Measurements from ENCODE around the gene TGFB1I1. TPM values are rescaled to one million over a fixed set of nuclear protein-coding genes. Genes with fewer than 3 reads are reported as not detected.
"Not testable (repeated sequence)": the region's sequence is repeated elsewhere in the genome, so short reads cannot be mapped to it uniquely, and the experiment has no call there.

TGFB1I1 gene
- total and polyA plus RNA-seq, 2 donors (not counting 1 experiment from before 2014, with no cell fraction given), result 0.16 to 4.0 TPM

GRCh38 chr16:31522071-31522470 lies 50.1 kb downstream of the TGFB1I1 start:
- no peak overlapping the region for H3K9ac ChIP-seq (ENCODE audit: low read length)
- H3K4me3 ChIP-seq (ENCODE audit: control extremely low read depth in 1 of 5, extremely low read depth in 1 of 5, insufficient read depth in 1 of 5, low read depth in 2 of 5, low read length in 4 of 5), result no peak overlapping the region
- H3K9me3 ChIP-seq (ENCODE audit: control extremely low read depth in 1 of 3, control insufficient read depth in 2 of 3, insufficient read depth in 1 of 3, low read length in 2 of 3), result peaks cover 0 to 2% (median 0%) of the 10 kb centered on the region in 3 donors
- 100% methylated on average over 2 of the region's 6 CpGs for WGBS (ENCODE audit: insufficient coverage)
- TF ChIP-seq CTCF (IDR thresholded peaks at IDR 0.05), result no peak
- no peak for TF ChIP-seq EZH2 (IDR thresholded peaks at IDR 0.05; ENCODE audit: borderline replicate concordance, insufficient read depth, low read depth, low read length, poor library complexity, severe bottlenecking)
- Mint-ChIP-seq H3K4me1 (no peaks in the 10 kb centered on the region), H3K4me3 (no peak overlapping the region), H3K27me3 (peaks cover 9% of the 10 kb centered on the region), H3K9me3 (ENCODE audit: insufficient read depth) (no peaks in the 10 kb centered on the region), H3K27ac (no peak overlapping the region)
- intact Hi-C loops (cut with micrococcal nuclease), result no loop called here
- no peak for ATAC-seq (ENCODE audit: low read depth)
- H3K27ac ChIP-seq (ENCODE audit: low read length in 2 of 2), result no peak overlapping the region
- H3K4me1 ChIP-seq (ENCODE audit: control insufficient read depth in 2 of 2, insufficient read depth in 2 of 2, low read length in 2 of 2), result no peaks in the 10 kb centered on the region
- no peaks in the 10 kb centered on the region for H3K79me2 ChIP-seq (ENCODE audit: control insufficient read depth, insufficient read depth, low read length)
- ChIA-PET POLR2A (no interaction called here), CTCF (interaction anchor here (1.3 kb wide), 1 partner anchor 13 kb away, joined by 3 read pairs; no protein-coding TSS in a partner anchor)
- no peak for DNase-seq
- no peaks in the 10 kb centered on the region for H3K27me3 ChIP-seq (replicated peaks in 1 of 4; ENCODE audit: control extremely low read depth in 1 of 4, control insufficient read depth in 3 of 4, insufficient read depth in 4 of 4, low read length in 3 of 4)
- no peak overlapping the region for H2AFZ ChIP-seq (ENCODE audit: insufficient read depth, low read depth, low read length, poor library complexity, severe bottlenecking)
- H3K36me3 ChIP-seq (replicated peaks in 1 of 2; ENCODE audit: control extremely low read depth in 1 of 2, control insufficient read depth in 1 of 2, extremely low read depth in 1 of 2, insufficient read depth in 2 of 2, low read length in 1 of 2), result no peaks in the 10 kb centered on the region
- no peak overlapping the region for H3K4me2 ChIP-seq (replicated peaks; ENCODE audit: low read depth, low read length, poor library complexity, severe bottlenecking)
- no peaks in the 10 kb centered on the region for H4K20me1 ChIP-seq (ENCODE audit: control insufficient read depth, insufficient read depth, low read length, poor library complexity, severe bottlenecking)

DNA sequence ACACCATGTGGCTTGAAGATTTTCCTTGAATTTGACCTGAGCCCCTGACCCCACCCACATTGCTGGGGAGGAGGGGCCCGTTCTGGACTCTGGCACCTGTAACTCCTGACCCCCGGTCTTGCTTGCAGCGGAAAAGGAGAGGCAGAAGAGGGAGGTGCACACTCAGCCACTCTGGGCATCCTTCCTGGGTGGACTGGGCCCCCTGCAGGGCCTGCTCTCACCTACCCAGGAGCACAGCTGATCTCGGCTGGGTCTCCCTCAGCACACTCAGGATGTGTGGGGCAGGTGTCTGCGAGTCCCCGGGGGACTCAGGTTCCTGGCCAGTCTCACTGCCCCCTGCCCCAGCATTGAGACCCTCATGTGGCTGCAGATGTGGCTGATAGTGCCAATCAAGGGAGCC lies 51.8 kb downstream of the TGFB1I1 start:
- DNase-seq; H3K79me2 ChIP-seq (ENCODE audit: control insufficient read depth, insufficient read depth, low read length); H3K4me2 ChIP-seq (replicated peaks; ENCODE audit: low read depth, low read length, poor library complexity, severe bottlenecking); H3K27ac Mint-ChIP-seq; H3K4me3 Mint-ChIP-seq; H3K36me3 ChIP-seq (replicated peaks in 1 of 2; ENCODE audit: control extremely low read depth in 1 of 2, control insufficient read depth in 1 of 2, extremely low read depth in 1 of 2, insufficient read depth in 2 of 2, low read length in 1 of 2); H3K9me3 Mint-ChIP-seq (ENCODE audit: insufficient read depth); H3K9me3 ChIP-seq (ENCODE audit: control extremely low read depth in 1 of 3, control insufficient read depth in 2 of 3, insufficient read depth in 1 of 3, low read length in 2 of 3); H3K4me1 Mint-ChIP-seq; intact Hi-C loops (cut with micrococcal nuclease); POLR2A ChIA-PET; ATAC-seq (ENCODE audit: low read depth); H3K27ac ChIP-seq (ENCODE audit: low read length in 2 of 2); H3K4me3 ChIP-seq (ENCODE audit: control extremely low read depth in 1 of 5, extremely low read depth in 1 of 5, insufficient read depth in 1 of 5, low read depth in 2 of 5, low read length in 4 of 5); H3K9ac ChIP-seq (ENCODE audit: low read length); H2AFZ ChIP-seq (ENCODE audit: insufficient read depth, low read depth, low read length, poor library complexity, severe bottlenecking); CTCF ChIA-PET; H4K20me1 ChIP-seq (ENCODE audit: control insufficient read depth, insufficient read depth, low read length, poor library complexity, severe bottlenecking): not testable (repeated sequence)
- no CpG with 5 or more reads among the region's 6 CpGs for WGBS (ENCODE audit: insufficient coverage)
- H3K27me3 ChIP-seq (replicated peaks in 1 of 4; ENCODE audit: control extremely low read depth in 1 of 4, control insufficient read depth in 3 of 4, insufficient read depth in 4 of 4, low read length in 3 of 4), result peaks cover 0 to 12% (median 4%) of the 10 kb centered on the region in 4 experiments
- H3K4me1 ChIP-seq (ENCODE audit: control insufficient read depth in 2 of 2, insufficient read depth in 2 of 2, low read length in 2 of 2), result peaks cover 12 to 13% of the 10 kb centered on the region in 2 donors
- peaks cover 16% of the 10 kb centered on the region for H3K27me3 Mint-ChIP-seq
